Hepatocyte (in vitro differentiated cells): ENCODE results near the gene ESPL1.

Experiments
- CTCF ChIP-seq: fragments of 200-600 bp; sonication (generic); IDR thresholded peaks from 2 replicates; pipeline ENCODE4 v1.5.1; 2016; ENCODE audit warnings: antibody characterized with exemption, mild to moderate bottlenecking; ENCODE audit not compliant: poor library complexity
- EZH2 ChIP-seq: fragments of 200-600 bp; sonication (generic); IDR thresholded peaks from 2 replicates; pipeline ENCODE4 v1.6.1; 2016; ENCODE audit warnings: antibody characterized with exemption, mild to moderate bottlenecking, borderline replicate concordance
- EZH2phosphoT487 ChIP-seq: fragments of 200-600 bp; sonication (generic); IDR thresholded peaks from one replicate; pipeline ENCODE4 v1.6.1; 2018; ENCODE audit warnings: antibody characterized with exemption, mild to moderate bottlenecking, low read depth, moderate library complexity; ENCODE audit not compliant: unreplicated experiment, severe bottlenecking

GRCh38 chr12:53290661-53291060 lies 22.6 kb downstream of the ESPL1 start:
- TF ChIP-seq CTCF (no peak), EZH2phosphoT487 (no peak), EZH2 (no peak)
